GM21717 (cell line): ENCODE results near the gene PRDX3.
"Not testable (repeated sequence)": the region's sequence is repeated elsewhere in the genome, so short reads cannot be mapped to it uniquely, and the experiment has no call there.

Source experiments
- ATAC-seq: cut with Tn5 transposase; IDR thresholded peaks from one replicate; pipeline ENCODE4 v1.9.1; 2021; ENCODE audit warnings: mild to moderate bottlenecking, moderate library complexity; ENCODE audit not compliant: unreplicated experiment

PRDX3 gene

GRCh38 chr10:119165171-119166117 lies 13.2 kb downstream of the PRDX3 start, which contains the start of gene SFXN4:
Gene SFXN4 (minus strand): TSS chr10:119165714. CDS start chr10:119165647, 67 bp downstream.
- peak; percentile 88 for ATAC-seq

GRCh38 chr10:119162452-119163092 lies 16.0 kb downstream of the PRDX3 start:
- no peak for ATAC-seq

- ATAC-seq: no peak
Measured at GRCh38 chr10:119161680-119162451, 16.7 kb downstream of the PRDX3 start.

GRCh38 chr10:119159332-119159731 lies 19.3 kb downstream of the PRDX3 start:
- ATAC-seq: no peak

- no peak for ATAC-seq
Measured at GRCh38 chr10:119153661-119154060, 25.0 kb downstream of the PRDX3 start.

GRCh38 chr10:119153041-119153440 lies 25.6 kb downstream of the PRDX3 start:
- no peak for ATAC-seq

- not testable (repeated sequence) for ATAC-seq
Measured at GRCh38 chr10:119151601-119152000, 27.0 kb downstream of the PRDX3 start.

- no peak for ATAC-seq
Measured at GRCh38 chr10:119149729-119150128, 28.9 kb downstream of the PRDX3 start.

GRCh38 chr10:119149157-119149556 lies 29.5 kb downstream of the PRDX3 start:
- ATAC-seq: no peak

- no peak for ATAC-seq
Measured at GRCh38 chr10:119143657-119144056, 35.0 kb downstream of the PRDX3 start.

GRCh38 chr10:119140603-119141245 lies 37.9 kb downstream of the PRDX3 start:
- ATAC-seq: no peak

GRCh38 chr10:119139464-119140067 lies 39.0 kb downstream of the PRDX3 start:
- ATAC-seq: no peak

GRCh38 chr10:119138346-119139306 lies 40.0 kb downstream of the PRDX3 start:
- no peak for ATAC-seq

- not testable (repeated sequence) for ATAC-seq
Measured at GRCh38 chr10:119137878-119138277, 40.7 kb downstream of the PRDX3 start.

- ATAC-seq: no peak
Measured at GRCh38 chr10:119136084-119136483, 42.5 kb downstream of the PRDX3 start.

GRCh38 chr10:119135513-119135881 lies 43.1 kb downstream of the PRDX3 start:
- ATAC-seq: no peak

GRCh38 chr10:119133949-119134348 lies 44.7 kb downstream of the PRDX3 start:
- ATAC-seq: no peak

- no peak for ATAC-seq
Measured at GRCh38 chr10:119132521-119133345, 45.9 kb downstream of the PRDX3 start.
